ENCODE results near the gene FRMD4B.

FRMD4B gene

DNA sequence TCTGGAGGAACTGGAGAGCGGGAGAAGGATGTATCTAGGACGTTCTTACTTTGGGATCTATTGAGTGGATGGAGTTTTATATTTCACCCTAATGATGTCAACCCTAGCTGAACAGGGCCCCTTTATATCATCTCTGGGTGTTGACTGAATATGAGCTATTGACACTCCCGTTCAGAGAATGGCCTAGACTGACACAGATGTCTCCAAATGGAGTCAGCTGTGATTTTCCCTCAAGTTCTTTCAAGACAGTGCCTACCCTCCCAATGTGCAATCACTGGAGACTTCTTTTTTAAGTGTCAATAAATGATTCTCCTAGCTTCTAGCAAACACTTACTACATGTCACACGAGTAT is 63.8 kb downstream of the FRMD4B start:
- no peak for DNase-seq (ENCODE audit: low read depth)

DNA sequence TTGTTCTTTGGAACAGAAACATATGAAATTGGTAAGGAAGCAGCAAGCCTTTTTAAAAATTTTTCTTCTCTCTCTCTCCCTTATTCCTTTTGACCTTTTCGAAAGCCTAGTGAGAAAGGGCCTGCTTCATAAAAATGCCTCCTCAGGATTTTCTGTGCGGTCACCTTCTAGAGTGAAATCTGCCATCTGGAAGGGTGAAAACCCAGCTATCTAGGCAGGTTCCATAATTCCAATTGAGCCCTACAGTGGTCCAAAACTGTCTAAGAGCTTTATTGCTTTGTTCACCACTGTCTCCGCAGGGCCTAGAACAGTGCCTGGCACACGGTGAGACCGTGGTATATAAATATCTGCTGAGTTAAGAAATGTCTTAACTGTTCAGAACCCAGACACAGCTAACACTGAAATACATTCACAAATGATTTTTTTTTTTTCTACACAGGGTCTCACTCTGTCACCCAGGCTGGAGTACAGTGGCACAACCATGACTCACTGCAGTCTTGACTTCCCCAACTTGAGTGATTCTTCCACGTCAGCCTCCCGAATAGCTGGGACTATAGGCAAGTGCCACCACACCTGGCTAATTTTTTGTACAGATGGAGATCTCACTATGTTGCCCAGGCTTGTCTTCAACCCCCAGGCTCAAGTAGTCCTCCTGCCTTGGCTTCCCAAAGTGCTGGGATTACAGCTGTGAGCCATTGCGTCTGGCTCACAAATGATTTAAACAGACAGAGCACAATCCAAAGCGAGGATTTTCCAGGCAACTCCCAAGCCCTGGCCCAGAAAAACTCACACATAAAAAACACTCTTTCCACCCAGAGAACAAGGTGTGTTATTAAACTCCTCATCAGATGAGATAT is 64.4 kb downstream of the FRMD4B start:
- DNase-seq (ENCODE audit: low read depth): no peak

DNA sequence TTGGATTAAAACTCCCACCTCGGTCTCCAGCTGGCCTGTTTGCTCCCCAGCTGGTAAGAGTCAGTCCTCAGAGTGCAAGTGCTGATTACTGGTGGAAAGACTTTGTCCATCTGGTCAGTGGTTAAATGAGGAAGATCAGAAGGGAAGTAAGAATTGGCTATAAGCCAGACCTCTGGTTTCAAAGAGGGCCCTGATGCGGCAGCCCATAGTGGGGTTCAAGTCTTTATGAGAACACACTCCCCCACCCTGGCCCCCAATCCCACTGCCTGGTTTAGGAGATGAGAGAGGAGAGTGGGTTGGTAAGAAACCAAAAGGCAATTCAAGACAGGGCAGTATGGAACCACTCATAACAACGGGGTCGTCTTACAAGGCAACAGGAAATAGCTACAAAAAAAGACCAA is 65.0 kb downstream of the FRMD4B start:
- no peak for DNase-seq (ENCODE audit: low read depth)

DNA sequence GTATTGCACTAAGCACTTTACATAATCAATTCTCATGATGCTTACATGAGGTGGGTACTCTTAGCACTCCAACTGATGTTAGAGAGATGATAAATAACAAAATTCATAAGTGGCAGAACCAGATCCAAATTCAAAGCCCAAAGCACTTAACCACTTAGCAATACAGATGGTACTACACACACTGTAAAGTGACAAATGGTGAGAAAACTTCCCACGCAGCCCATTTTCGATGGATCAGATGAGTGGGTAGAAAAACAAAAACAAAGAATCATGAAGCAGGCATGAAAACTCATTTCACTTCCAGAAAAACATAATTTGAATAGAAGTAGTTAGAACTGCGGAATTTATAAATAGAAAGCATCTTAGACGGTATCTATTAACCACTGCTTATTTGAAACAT is 66.2 kb downstream of the FRMD4B start:
- no peak for DNase-seq (ENCODE audit: low read depth)

DNA sequence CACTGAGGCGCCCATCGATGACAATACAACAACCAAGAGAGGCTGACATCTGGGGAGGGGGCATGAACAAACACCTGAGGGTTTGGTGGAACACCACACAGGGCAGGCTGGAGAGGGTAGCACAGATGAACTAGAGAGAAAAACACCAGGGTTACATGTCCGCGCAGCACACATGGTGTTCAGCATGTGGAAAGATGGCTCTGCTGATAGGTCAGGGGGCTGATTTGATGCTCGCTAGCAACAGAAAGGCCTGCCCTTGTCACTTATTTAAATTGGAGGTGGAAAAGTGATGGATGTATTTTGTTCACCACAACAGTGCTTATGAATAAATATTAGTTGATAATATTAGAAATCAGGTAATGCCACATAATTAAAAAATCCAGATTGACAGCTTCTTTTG is 67.5 kb downstream of the FRMD4B start:
- DNase-seq (ENCODE audit: low read depth): no peak

DNA sequence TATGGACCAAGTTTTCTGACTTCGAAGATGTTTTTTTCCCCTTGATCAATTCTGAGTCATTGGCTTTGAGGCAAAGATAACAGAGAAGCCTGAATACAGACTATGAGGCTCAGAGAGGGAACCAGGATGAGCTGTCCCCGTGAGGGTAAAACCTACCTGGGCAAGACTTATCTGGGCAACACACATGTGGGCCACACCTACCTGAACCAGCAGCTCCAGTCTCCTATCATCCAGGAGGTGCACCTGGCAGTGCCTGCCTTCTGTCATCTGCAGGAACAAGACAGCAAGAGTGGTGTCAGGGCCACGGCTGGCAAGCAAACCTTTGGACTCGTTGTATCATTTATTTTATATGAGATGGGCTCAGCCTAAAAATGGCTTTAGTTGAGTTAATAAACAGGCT is 72.6 kb downstream of the FRMD4B start:
- DNase-seq (ENCODE audit: low read depth): no peak

DNA sequence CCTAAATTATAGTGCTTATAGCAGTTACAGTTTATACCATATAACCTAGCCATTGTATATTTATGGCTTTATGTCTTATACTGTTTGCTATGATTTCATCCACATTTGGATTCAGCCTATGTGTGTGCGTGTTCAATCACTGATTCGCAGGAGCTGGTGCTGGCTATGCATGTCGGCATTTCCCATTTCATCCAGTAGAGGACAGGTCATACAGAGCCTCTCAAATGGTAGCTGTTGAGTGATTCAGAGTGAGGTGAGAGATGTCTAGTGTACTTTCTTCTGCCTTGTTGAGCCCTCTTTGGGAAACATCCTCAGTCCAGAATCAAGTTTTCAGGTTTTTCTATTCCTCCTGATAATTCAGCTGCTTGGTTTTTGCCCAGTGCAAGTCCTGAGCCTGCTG is 76.1 kb downstream of the FRMD4B start:
- DNase-seq (ENCODE audit: low read depth): no peak

DNA sequence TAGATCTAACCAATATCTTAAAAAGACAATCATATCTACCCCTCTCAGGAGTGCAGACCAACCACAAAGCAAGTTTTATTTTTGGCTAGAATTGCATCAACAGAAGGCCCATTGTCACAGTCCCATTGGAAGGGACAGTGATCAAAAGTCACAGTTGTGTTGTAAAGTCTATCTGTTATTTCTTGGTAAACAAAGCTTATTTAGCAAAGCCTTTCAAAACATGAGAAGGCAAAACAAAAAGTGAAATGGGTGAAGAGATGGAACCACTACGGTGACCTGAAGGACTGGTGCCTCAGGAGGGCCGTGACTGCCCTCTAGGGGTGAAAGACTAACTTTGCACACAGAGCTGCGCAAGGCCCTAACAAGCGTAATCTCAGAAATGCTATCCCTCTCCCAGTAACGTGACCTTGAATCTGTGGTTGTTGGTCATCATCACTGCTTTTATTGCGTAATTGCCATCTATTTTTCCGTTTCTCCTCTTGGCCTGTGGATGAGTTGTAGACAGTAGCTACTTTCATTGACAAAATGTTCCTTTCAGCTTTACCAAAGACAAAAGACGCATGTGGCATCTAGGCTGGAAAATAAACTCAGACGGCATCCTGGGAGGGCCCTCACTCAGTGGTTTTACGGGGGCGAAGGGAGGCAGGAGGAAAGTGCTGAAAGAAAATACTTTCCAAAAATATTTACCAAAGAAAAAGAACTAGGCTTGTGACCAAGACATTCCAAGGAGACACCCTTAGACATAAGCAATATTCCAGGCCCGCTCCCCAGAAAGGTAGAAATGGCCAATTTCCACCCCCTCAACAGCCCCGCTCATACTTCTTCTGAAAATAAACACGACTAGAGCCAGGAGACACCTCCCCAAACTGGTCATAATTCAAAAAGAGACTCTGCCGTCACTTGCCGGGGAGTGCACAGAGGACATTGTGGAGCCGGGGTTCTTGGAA is 79.4 kb downstream of the FRMD4B start:
- DNase-seq (ENCODE audit: low read depth): peak; percentile 45

DNA sequence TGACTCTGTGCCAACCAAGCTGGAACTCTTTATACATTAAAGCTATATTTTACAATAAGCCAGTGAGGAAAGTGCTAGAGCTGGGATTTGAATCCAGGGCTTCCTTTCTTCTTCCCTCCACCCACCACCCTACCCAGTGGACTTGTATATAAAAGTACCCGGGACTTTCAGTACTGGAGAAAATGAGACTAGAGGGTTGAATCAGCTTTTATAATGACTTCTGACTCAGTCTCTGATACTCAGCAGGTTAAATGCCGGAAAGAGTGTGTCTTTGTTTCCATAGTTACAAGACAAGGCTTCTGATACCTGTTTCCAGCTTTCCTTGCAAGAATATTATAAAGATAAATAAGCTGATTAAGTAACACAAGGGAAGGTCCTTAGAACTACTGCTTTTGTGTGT is 80.9 kb downstream of the FRMD4B start:
- no peak for DNase-seq (ENCODE audit: low read depth)

DNA sequence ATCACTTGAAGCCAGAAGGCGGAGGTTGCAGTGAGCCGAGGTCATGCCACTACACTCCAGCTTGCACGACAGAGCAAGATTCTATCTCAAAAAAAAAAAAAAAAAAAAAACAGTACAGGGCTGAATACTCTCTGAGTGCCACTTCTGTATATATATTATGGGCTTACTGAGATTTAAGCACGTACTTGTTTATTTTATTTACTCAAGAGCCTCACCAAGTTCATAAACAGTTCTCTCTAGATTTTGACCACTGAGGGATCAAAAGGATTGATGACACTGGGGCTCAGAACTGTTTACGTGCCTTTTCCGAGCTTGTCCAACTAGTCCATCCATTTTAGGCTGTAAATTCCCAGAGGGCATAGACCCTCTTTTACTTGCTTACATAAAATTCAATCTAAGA is 81.5 kb downstream of the FRMD4B start:
- DNase-seq (ENCODE audit: low read depth): no peak

DNA sequence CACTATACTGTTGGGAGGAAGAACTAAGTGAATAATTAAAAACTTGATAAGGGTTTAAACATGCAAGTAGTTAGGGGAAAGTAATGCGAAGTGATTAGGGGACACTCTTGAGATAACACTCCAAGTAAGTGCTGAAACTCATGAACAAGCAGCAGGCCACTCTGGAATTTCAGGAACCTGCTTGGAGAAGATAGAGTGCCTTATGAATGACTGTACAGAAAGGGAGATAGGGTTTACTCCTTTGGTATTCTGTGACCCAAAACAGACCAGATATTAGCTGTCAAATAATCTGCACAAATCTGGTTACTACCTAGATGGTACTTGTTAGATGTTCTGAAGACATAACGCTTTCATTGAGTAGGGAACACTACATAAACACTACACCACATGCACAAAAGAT is 85.6 kb downstream of the FRMD4B start:
- DNase-seq (ENCODE audit: low read depth): no peak

DNA sequence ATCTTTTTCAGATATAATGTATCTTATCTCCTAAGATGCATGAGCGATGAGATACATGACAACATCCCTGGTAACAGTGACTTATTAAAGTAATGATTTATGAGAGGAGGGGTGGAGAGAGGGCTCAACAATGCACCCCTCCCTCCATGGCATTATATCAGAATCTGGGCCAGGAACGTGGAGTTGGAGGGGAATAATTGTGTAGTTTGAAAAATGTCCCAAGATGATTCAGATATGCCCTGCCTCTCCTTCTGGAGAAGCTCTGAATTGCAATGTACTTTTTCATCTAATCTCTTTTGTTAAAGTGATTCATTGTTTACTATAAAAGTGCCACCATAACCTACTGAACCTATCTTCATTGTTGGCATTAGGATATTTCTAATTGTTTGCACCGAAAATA is 86.5 kb downstream of the FRMD4B start:
- DNase-seq (ENCODE audit: low read depth): no peak

DNA sequence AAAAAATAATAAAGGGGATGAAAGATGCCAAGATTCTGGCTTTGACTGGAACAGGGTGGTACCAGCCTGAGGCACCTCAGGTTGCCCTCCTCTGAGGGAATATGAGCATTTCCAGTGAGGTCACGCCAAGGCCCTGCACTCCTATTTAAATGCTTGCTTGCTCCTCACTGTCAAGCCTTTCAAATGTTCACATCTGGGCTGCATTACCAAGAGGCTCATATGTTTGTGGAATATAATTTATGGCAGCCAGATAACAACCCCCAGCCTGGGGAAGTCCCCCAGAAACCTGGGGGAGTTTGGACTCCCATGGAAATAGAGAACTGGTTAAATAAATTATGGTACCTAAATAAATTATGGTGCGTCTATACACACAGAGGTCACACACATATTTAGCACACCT is 88.4 kb downstream of the FRMD4B start:
- no peak for DNase-seq (ENCODE audit: low read depth)

DNA sequence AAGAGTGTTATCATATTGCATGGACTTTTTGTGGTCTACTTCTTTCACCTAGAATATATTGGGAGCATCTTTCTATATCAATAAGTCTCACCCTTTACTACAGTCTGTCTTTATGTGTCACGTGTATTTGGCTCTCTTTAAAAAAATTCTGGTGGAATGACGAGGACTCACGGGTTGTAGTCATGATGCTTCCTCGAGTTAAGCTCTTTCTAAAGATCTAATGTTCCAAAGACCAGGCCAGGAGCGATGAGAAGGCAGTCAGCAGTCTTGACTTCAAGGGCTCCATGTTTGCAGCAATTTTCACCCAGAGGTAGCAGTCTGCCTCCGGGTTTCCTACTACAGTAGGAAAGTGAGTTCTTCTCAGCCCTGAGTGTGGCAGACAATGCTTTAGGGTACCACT is 88.9 kb downstream of the FRMD4B start:
- DNase-seq (ENCODE audit: low read depth): no peak

DNA sequence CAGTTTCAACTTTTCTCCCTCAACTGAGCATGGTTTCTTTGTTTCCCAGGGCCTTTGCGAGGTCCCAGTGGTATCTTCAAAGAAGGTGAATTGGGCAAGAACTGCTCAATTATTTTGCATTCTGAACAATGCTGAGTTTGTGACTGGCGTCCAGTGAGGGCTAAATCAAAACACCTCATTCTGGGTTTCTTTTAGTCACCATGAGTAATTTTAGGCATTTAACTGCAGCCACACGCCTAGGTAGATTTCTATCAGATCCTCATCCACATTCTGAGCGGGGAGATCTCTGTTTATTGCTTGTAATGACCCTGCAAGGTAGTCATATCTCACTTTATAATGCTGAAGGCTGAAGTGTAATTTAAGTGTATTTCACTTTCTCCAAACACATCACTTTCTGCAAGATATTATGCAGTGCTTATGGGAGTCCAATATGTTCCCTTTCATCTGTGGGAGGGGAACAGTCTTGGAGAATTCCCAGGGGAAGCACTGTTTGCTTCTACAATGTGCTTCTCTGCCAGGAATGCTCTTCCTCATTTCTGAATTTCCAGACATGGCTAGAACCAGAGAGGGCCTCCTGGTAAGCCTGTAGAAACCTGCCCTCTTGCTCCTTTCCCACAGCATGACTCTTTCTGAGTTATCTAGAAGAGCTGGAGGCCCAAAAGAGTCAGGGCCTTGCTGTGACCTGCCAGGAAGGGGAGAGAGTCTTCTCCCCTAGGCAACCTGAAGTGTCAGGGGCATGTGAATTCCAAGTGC is 91.7 kb downstream of the FRMD4B start:
- no peak for DNase-seq (ENCODE audit: low read depth)

DNA sequence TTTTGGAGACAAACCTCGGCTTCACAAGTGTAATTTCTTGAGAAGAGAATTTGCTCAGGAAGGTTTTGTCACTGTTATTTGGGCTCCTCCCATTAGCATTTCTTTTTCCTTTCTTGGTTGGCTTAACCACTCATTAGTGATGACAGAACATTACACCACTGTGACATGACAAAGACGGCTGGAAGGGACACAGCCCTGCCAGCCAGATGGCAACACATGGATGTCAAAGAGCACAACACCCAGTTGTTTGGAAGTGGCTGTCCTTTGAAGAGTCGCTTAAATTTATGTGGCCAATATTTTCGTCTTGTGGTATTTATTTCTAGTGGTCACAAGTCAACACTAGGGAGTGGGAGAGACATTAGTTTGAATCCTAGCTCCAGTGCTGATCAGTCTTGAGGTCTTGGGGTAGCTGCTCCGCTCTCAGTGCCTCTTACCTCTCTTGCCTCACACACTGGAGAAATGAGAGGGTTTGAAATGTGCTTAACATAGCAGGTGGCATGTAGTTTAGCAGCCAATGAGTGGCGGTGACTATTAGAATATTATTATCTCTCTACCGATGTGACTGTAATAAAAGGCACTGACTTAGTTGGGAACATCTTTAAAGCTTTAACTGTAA is 92.8 kb downstream of the FRMD4B start:
- no peak for DNase-seq (ENCODE audit: low read depth)

DNA sequence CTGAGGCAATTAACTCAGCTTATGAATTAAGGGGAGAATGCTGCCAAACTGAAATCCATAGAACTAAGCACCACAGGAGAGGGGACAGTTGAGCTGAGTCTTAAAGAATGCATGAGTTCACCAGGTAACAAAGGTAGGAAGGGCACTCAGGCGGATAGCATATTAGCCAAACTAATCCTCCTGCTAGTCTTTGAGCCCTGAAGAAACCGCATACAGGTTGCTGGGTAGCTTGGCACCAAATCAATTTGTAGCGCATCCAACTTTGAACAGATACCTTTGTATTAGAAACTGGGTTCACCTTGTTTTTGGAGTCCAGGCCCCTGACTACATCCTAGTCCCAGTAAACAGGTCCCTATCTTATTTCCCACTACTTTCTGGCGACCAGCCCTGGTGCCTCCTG is 93.7 kb downstream of the FRMD4B start:
- no peak for DNase-seq (ENCODE audit: low read depth)

DNA sequence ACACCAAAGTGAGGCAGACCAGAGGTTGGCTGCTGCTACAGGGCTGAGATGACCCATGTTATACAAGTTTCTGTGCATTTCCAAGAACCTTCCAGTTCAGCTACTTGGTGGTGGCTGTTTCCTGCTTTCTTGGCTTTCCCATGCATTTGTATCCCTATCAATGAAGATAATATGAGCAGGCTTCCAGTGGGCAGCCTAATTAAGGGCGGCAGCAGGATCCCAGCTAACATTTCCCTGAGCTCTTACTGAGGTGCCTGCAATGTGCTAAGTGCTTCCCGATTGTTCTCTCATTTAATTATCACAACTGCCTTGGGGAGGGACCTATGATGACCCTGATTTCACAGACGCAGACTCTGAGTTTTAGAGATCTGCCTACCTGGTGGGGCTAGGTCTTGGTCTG is 95.5 kb downstream of the FRMD4B start:
- no peak for DNase-seq (ENCODE audit: low read depth)

DNA sequence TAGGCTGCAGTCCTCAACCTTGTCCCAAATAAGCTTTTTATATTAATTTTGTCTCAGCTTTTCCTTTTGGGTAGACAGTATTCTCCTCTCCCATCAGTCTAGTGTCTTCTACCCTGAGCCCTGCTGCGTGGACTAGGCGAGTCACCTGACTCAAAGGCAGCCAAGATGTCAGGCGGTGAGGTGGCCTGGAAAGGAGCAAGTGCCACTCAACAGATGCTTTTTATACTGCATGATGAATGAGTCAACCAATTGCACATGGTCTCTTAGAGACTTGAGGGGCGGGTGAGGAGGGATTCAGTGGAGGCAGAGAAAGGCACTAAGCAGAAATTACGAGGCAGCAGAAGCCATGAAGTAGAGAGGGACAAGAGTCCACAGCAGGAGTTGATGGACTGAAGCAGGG is 95.9 kb downstream of the FRMD4B start:
- no peak for DNase-seq (ENCODE audit: low read depth)

DNA sequence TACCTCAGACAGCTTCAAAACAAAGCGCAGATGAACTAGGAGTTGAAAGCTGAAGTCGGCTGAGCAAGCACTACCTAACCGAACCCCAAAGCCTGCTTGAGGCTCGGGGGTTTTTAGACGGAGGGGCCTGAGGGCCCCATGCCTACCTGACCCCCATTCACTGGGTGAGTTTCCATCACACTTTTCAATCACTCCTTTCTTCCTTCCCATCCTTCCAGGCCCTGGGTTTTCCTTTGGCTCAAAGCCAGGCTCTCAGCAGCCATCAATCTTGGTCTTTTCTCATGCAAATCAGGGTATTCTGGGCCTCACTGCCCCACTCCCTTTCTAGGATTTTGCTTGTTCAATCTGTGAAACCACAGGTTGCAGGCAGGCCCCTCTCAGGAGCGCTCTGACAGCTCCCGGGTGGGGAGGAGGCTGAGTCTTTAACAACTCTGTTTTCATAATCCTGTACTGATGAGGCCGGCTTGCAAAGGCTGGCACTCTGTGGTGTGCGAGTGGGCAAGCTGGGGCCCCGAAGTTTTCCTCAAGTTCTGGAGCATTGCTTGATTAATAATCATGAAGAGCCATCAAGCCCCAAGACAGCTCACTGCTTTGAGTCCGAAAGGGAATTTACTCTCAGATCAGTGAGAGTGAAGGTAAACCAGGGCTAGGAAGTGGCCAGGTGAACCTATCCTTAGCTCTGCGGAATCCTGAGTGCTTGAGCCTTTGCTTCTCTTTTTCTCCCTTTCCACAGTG is 97.6 kb downstream of the FRMD4B start:
- DNase-seq (ENCODE audit: low read depth): peak; percentile 2

DNA sequence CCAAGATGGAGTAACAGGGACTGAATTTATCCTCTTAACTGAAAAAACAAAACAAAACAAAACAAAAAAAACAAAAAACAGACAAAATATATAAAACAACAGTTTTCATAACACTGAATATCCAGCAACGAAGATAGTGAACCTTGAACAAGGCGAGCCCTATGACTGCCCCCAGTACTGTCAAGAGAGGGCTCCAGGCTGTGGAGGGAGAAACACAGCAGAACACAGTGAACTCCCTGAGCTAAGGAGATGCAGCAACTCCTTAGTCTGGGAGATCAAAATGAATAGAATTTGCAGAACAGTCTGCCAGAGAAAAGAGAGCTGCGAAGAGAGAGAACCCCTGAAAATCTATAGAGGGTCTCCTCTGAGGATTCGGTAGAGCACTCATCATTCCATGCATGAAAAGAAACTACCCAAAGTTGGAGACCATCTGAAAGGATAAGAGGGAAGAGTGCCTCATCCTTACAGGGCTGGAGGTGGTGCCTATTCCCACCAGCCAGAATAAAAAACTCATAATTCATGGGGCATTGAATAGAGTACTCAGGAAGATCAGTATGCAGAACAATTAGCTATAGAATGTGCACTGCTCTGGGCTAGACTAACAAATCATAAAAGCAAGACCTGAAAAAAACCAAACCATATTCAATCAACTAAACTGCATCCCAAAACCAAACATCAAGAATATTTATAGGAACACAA is 101.8 kb downstream of the FRMD4B start:
- no peak for DNase-seq (ENCODE audit: low read depth)

Measured in stimulated activated CD8-positive, alpha-beta memory T cell treated with anti-CD3 and anti-CD28 coated beads, Interleukin-12 subunit alpha, Interleukin-12 subunit beta, amount 100 ng/mL, for 1 hour (primary cell).